LHCN-M2 (cell line): ENCODE results near the gene HOXD4. TPM values are rescaled to one million over a fixed set of nuclear protein-coding genes. Genes with fewer than 3 reads are reported as not detected.
A peak's percentile ranks its signal among the peaks of the same experiment; 100 is the strongest.

Experiments used
- DNase-seq: peaks from one replicate; pipeline ENCODE4 v3.0.0-alpha.2; 2012; ENCODE audit warnings: low read depth
- total RNA-seq: library from RNA; depleted of rRNA; stranded (reverse); fragments of >200 nt; gene quantifications from 2 replicates; pipeline ENCODE4 v1.2.3, GENCODE V29; 2014

The HOXD4 gene
- total RNA-seq, 1 experiment from 2014 or later, result not detected

DNA sequence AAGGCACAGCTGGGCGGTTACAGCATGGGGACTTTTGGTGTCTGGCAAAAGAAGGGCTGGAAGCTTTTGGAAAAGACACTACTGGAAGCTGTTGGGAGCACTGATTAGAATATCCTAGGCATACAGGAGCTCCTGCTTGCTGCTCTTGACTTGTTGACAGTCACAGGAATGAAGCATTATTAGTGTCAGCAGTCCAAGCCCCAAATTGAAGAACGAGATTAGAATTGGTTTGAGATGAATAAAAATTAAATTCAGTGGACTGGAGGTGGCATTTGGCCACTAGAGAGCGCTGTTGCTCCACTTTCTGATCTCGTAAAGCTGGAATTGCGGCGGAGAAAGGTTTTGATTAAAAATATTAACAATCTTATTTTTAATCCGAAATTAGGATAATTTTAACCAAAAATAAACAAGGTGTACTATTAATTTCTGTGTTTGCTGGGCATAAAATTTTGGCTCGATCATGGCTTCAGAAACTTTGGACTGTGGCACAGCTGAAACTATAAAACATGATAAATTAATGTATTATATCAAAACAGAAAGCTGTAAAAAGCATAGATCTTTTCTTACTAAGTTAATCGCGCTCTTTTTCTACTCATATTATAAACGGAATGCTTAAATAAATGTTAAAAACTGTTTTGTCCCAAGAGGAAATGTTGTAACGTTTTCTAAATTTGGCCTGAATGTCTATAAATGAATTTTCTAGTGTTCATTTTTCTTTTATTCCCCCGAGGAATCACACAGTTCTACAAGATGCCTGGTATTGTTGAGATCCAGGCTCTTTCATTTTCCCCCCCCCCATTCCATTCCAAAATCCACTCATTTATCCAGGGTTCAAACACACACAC is 24.2 kb upstream of the HOXD4 start:
- peak; percentile 47 for DNase-seq

DNA sequence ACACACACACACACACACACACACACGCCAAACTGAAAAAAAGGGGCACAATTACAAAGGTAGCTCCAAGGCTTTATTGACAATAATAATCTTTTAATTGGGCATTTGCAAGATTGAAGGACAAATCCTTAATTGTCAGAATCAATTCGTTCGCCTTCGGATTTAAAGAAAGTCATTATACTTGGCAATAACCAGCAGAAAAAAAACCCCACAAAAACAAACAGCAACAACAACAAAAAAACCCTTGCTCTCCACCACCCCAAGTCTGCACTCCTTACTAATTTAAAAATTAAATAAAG is 23.6 kb upstream of the HOXD4 start:
- no peak for DNase-seq

- no peak for DNase-seq
Measured at GRCh38 chr2:176128172-176128981, 23.0 kb upstream of the HOXD4 start.

DNA sequence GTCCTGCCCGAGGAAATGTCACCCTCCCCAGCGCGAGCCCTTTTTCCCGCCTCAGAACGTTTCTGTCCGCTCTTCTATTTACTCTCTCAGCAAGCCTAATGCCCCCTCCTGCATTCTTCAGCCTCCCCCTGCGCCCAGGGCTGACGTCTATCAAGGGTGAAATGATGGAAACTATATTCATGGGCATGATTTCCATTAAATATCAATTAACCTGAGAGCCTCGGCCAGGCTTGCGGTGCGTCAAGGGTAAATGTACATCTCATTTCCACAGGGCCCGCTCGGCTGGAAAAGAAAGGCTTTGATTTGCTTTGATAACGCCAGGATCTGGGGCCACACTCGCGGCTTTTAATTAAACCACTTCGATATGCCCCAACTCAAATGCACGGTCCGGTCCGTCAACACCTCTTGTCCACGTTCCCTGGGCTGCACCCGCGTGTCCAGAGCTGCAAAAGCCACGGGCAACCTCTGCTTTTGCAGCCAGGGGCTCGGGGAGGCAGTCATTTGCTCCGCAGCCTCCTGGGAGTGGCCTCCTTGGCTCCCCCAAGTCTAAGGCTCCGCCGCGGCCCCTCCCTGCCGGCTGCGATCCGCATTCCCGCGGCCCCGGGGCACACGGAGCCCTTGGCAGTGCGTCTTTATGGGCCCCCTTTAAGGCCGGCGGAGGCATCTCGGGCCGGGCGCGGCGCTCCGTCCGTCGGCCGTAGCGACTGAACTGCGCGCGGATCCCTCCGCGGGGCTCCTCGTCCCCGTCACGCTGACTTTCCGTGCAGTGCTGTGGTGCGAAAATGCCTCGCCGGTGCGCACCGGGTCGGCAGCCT is 22.2 kb upstream of the HOXD4 start, which contains the start of gene HOXD8:
Gene HOXD8, plus strand, starts transcription at position 724 of the 815 bp plus-strand sequence. CDS start 662 bp downstream, outside the sequence.
- peak; percentile 46 for DNase-seq

- DNase-seq, result no peak
Measured at GRCh38 chr2:176129813-176130146, 21.6 kb upstream of the HOXD4 start.

DNA sequence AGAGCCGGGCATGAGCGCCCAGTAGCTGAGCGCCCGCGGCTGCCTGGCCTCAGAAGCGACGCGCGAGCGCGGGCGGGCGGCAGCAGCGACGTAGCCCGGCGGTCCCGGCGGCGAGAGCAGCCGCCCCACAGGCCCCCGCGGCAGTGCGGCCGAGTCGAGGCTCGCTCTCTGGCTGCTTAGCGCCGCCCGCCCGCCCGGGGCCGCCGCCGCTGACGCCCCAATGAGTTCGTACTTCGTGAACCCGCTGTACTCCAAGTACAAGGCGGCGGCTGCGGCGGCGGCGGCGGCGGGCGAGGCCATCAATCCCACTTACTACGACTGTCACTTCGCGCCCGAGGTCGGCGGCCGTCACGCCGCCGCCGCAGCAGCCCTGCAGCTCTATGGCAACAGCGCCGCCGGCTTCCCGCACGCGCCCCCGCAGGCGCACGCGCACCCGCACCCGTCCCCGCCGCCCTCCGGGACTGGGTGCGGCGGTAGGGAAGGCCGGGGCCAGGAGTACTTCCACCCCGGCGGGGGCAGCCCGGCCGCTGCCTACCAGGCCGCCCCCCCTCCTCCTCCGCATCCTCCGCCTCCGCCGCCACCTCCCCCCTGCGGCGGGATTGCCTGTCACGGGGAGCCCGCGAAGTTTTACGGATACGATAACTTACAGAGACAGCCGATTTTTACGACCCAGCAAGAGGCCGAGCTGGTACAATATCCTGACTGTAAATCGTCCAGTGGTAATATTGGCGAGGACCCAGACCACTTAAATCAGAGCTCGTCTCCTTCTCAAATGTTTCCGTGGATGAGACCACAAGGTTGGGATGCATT is 21.0 kb upstream of the HOXD4 start:
- no peak for DNase-seq

- DNase-seq, result no peak
Measured at GRCh38 chr2:176130957-176131847, 20.1 kb upstream of the HOXD4 start.

GRCh38 chr2:176131848-176132158 is 19.5 kb upstream of the HOXD4 start:
- DNase-seq, result no peak

DNA sequence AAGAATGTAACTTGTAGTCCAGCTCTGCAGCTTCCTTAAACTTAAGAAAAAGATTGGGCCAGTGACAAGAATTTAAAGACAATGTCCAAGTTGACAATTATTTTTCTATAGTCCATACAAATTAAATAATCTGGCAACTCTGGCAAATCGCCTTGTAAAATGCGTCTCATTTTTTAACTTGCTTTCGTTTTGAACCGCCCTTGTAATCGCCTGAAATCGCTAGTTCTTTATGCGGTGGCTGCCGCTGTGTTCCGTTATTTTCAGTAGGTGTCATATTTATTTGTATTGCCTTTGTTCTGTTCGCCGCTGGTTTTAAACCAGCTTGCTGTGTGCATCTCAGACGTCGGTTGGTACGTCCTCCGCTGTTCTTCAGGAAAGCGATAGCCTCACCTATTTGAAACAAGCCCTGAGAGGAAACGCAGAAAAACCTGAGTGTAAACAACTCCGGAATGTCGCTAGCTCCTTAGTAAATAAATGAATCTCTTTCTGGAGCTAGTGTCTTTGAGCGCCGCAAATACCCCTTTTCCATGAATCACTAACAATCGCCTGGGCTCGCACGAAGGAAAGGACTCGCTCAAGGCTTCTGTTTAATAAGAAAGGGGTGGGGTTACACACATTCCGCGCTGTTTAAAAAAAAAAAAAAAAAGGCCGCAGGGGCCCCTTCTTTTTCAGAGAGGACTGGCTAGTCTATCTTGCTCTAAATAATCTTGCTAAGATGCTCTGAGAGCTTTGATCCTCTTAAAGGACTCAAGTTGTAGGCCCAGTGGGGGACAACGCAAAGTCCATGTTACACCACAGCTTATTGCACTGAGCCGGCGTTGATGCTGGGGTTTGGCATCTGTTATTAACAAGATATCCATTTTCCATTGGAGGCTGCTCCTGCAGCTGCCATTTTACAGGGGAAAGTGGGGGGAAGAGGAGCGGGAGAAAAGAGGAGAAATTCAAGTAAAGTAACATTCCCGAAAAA is 18.9 kb upstream of the HOXD4 start:
- no peak for DNase-seq

DNA sequence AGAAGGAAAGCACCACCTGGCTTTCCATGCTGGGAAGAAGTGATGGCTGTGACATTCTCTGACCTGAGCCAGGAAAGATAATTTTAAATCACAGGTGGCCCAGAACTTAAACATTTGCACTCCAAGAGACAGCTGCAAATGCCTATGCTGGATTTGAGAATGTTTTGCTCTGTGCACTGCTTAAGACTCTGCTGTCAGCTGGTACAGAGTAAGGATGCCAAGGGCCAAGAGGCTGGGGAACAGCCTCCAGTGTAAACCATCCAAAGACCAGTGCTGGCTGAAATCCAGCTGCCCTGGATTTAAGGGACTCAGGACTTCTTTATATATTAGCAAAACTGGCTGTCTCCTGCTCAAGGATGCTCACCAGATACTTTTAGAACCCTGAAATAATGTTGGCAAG is 18.0 kb upstream of the HOXD4 start:
- no peak for DNase-seq

DNA sequence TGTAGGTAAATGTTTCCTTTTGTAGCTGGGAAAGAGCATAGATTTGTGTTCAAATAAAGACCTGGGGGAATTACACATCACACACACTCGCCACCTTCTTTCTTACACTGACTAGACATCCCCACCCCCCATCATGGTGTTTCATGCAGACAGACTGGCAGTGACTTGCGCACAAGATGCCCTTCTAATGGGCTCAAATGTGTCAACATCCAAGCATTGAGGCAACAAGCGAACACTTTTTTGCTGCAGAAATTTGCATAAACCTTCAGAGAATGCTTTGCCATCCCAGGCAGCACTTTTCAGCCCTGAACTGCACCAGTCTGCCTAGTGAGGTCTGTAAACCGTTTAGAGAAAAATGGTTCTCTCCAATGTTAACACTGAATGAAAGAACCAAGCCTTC is 17.3 kb upstream of the HOXD4 start:
- DNase-seq, result no peak

DNA sequence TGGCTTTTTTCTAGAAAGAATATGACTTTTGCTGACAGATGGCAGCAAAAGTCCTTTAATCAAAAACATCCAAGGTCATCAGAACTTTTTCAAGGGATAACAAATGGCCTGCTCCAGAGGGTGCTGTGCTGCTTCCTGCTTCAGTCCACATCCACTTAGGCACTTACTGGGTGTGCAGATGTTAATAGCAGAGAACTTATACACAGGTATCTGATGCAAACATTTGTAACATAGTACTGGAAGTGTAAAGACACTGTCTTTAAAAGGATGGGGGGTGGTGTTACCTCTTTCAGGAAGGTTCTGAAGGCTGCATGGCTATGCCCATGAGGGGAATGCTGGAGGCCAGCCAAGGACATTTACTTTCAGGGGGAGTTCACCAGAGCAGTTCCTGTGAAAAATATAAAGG is 16.3 kb upstream of the HOXD4 start:
- peak; percentile 26 for DNase-seq

- DNase-seq, result no peak
Measured at GRCh38 chr2:176136374-176137251, 14.7 kb upstream of the HOXD4 start.

DNA sequence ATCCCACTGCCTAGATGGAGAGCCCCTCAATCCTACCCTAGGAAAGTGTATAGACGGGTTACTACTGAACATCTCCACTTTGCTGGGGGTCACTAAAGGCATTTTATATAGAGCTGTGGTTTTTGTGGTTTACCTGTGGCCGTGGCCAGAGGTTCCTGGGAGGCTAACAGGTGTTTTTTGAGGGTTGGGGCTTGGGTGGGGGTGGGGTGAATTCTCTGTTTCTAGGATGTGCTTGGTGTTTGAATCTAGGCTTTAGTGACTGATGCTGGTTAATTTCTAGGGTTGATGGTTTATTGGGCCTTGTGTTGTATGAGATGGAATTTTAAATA is 14.1 kb upstream of the HOXD4 start:
- no peak for DNase-seq

DNA sequence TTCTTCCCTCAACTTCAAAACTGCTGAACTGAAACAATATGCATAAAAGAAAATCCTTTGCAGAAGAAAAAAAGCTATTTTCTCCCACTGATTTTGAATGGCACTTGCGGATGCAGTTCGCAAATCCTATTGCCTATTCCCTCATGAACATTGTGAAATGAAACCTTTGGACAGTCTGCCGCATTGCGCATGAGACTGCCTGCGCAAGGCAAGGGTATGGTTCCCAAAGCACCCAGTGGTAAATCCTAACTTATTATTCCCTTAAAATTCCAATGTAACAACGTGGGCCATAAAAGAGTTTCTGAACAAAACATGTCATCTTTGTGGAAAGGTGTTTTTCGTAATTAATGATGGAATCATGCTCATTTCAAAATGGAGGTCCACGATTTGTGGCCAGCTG is 13.4 kb upstream of the HOXD4 start:
- DNase-seq, result no peak

DNA sequence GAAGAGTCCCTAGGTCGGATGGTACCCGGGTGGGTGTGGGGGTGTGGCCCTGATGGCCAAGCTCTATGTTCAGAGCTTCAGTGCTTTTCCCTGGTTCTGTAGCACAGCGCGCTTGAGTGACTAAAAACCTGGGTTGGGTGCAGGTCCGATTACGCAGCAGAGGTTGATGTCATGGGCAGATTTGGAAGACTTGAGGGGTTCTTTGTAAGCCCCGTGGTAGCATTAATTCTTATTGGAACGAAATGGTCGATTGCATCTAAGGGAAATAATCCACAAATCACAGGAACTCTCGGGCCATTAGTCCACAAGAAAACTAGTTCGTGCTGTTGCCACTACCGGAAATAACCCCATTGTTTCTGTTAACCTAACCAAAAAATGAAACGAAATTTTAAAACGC is 12.8 kb upstream of the HOXD4 start:
- no peak for DNase-seq

GRCh38 chr2:176138923-176139660 is 12.3 kb upstream of the HOXD4 start:
- DNase-seq, result no peak
